VCaP (cell line): ENCODE data around the gene BBS9.

Experiments
- H3K27ac ChIP-seq: fragments of 450-650 bp; 2 replicates; pipeline ENCODE4 v1.5.1; 2017
- TF ChIP-seq, protein P1 (sequence below): fragments of 450-650 bp; conservative IDR thresholded peaks from 2 replicates; pipeline ENCODE4 v1.5.1; 2017; ENCODE audit warnings: mild to moderate bottlenecking, moderate library complexity

The BBS9 gene

DNA sequence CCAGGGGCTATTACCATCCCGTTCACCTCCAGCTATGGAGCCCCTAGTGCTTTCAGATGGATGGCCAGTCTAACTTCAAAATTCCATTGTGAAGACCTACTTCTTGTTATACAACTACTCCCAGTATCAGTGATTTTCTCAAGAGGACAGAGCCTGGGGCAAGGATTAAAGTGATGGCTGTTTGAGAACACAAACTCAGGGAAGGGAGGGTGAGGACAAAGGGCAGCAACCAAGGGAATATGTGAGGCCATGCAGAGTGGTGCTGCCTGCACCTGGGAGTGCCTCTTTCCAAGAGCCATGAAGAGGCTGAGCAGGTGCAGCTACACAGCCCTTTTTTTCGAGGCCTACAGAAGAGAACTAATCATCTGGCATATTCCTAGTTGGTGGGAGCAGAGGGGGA lies 472.5 kb downstream of the BBS9 start:
- H3K27ac ChIP-seq: no peak overlapping the region
- TF ChIP-seq, protein P1, sequence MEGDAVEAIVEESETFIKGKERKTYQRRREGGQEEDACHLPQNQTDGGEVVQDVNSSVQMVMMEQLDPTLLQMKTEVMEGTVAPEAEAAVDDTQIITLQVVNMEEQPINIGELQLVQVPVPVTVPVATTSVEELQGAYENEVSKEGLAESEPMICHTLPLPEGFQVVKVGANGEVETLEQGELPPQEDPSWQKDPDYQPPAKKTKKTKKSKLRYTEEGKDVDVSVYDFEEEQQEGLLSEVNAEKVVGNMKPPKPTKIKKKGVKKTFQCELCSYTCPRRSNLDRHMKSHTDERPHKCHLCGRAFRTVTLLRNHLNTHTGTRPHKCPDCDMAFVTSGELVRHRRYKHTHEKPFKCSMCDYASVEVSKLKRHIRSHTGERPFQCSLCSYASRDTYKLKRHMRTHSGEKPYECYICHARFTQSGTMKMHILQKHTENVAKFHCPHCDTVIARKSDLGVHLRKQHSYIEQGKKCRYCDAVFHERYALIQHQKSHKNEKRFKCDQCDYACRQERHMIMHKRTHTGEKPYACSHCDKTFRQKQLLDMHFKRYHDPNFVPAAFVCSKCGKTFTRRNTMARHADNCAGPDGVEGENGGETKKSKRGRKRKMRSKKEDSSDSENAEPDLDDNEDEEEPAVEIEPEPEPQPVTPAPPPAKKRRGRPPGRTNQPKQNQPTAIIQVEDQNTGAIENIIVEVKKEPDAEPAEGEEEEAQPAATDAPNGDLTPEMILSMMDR: no peak

GRCh38 chr7:33604056-33604455 lies 474.7 kb downstream of the BBS9 start:
- no peak overlapping the region for H3K27ac ChIP-seq
- TF ChIP-seq, protein P1: no peak

DNA sequence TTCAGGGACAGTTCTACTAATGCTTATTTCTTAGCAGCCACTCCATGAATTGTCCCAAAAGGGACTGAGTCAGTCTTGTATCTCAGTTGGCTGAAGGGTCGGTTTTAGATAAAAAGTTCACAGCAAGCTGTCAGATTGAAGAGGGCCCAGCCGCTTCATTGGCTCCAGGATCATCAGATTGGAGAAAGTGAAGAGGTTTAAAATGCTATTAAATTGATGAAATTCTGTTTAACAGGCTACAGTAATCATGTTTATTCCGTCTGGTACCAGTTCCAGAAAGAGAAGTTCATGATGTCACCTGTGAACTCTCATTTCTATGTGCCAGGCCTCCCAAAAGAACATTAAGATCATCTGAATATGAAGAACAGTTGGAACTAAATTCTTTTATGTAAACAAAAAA lies 481.6 kb downstream of the BBS9 start:
- no peak overlapping the region for H3K27ac ChIP-seq
- TF ChIP-seq, protein P1: no peak

DNA sequence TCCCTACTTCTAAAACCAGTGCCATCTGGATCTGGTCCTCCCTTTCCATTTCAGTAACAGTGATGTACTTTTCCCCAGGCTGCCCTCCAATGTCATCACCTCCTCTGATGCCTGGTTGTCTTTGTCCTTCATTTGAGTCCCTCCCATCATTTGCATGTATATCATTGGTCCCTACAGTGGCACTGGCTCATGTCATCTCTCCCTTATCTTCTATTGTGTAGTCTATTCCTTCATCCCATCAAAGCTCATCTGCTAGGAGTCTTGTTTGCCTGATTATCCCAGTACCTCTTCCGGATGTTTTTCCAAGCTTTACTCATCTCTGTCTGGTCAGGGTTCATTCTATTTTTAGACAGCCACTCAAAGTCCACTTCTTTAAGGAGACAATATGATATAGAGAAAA lies 483.1 kb downstream of the BBS9 start:
- TF ChIP-seq, protein P1: no peak
- H3K27ac ChIP-seq: no peak overlapping the region

GRCh38 chr7:33614357-33615117 lies 485.2 kb downstream of the BBS9 start:
- no peak overlapping the region for H3K27ac ChIP-seq

DNA sequence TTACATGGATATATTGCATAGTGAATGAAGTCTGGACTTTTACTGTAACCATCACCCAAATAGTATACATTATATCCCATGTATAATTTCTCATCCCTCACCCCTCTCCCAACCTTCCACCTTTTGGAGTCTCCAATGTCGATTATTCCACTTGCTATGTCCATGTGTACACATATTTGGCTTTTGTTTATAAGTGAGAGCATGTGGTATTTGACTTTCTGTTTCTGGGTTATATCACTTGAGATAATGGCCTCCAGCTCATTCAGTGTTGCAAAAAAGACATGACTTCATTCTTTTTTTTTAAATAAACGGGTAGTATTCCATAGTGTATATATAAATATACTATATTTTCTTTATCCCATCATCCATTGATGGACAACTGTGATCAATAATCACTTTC lies 487.4 kb downstream of the BBS9 start:
- TF ChIP-seq, protein P1: no peak
- H3K27ac ChIP-seq: no peak overlapping the region

More at GRCh38 chr7:33614357-33615117, 485.2 kb downstream of the BBS9 start:
- TF ChIP-seq, protein P1: no peak

GRCh38 chr7:33619264-33619663 lies 489.9 kb downstream of the BBS9 start:
- H3K27ac ChIP-seq: no peak overlapping the region
- TF ChIP-seq, protein P1: no peak
